KG1 (cell line): ENCODE measurements around the gene LGR4.
"Not testable (repeated sequence)": the region's sequence is repeated elsewhere in the genome, so short reads cannot be mapped to it uniquely, and the experiment has no call there.

Source experiments
- DNase-seq: peaks from one replicate; lab custom pipeline; 2025; lab: John Stamatoyannopoulos, UW

Gene LGR4

DNA sequence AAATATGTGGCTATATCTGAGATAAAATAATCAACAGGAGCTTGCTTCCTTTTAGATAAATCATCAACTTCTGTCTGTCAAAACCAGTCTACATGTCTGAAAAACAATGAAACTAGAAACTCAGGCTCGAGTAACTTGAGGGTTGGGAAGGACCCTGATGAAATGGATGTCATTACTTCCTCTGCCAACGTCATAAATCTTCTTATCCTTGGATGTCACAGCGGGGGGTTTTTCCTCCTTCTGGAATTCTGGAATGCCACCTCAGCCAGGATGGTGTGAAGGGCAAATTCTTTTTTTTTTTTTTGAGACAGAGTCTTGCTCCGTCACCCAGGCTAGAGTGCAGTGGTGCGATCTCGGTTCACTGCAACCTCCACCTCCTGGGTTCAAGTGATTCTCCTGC lies 13.4 kb downstream of the LGR4 start:
- DNase-seq: no peak

DNA sequence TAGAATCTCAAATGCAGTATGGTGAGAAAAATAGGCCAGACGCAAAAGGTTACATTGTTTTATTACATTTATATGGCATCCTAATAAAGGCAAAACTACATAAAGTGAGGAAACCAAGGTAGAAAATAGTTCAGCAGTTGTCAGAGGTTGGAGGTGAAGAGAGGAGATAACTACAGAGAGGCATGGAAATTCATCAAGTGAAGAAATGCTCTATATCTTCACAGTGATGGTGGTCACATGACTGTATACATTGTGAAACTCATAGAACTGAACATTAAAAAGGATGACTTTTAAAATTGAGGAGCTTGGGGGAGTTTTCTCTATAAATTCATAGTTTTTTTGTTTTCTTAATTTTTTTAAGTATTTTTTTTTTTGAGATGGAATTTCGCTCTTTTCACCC lies 14.4 kb downstream of the LGR4 start:
- DNase-seq: no peak

DNA sequence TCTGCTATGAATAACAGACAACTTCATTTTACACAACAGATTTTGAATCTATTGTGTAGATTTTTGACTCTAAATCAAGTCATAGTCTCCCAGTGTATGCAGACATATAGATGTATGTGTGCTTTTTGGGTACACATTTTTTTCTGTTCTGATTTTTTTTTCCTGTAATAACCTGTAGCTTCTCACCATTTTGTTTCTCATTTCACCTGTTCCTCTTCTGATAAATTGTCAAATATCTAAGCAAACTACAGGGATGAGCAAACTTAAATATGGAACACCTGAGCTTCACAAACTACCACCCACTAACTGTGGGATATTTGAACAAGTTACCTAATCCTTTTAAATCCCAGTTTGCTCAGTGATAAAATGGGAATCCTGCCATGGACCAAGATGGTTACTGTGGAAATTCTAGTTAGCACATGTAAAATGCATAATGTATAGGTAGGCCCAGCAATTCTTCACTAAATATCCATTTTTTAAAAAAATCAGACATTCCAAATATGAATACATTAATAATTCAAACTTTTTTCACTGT lies 15.7 kb downstream of the LGR4 start:
- DNase-seq: no peak

DNA sequence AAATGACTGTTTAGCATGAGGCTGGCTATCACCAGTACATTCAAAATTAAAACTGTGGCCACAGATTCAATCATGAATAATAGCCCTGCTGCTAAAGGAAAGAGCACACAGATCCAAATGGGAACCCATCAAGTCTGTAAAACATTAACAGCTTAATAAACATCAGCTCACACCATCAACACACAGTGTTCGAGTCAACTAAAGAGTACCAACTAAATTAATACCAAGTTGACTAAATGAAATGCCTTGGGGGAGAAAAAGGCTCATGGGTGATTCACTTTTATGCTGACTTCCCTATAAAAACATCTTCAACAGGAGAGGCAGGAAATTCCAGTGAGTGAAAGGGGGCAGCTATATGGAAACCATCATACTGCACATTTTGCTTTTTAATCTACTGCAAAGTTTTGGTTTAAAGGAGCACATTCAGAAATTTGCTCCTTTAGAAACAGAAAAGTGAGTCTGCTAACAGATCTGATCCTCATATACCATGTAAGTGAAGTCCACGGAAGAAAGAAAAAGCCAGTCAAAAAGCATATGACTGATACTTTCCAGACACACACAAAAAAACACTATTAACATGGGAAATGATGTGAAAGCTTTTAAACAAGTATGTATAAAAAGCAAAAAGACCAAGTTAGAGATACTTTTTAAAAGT lies 16.3 kb downstream of the LGR4 start:
- no peak for DNase-seq

DNA sequence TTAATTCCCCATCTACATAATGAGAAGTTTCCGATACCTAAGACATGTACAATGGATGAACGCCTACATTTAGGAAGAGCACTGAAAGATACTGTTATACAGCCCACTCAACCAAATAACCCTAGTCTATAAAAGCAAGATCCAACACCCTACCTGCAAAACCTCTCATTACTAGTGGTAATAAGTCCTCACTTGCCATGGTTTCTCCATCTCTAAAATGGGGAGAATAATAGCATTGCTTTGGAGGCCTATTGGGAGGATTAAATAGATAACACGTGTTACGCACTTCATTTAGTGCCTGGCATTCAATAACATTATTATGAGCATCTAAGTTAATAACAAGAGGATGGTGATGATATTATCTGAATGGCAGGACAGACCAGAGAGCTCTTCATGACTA lies 16.9 kb downstream of the LGR4 start:
- no peak for DNase-seq

DNA sequence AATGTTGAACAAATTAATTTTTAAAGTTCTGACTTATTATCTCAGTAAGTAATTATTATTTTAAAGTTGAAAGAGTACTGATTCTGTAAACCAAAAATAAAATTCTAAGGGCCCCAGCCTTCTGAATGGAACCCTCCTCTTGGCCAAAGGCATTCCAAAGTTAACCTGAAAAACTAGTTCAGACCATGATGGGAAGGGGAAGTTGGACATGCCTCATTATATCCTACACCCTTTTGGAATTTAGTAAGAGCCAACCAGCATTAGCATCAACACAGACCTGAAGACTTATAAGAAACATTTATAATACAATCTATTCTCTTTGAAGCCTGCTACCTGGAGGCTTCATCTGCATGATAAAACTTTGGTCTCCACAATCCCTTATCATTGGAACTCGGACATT lies 18.9 kb downstream of the LGR4 start:
- DNase-seq: no peak

DNA sequence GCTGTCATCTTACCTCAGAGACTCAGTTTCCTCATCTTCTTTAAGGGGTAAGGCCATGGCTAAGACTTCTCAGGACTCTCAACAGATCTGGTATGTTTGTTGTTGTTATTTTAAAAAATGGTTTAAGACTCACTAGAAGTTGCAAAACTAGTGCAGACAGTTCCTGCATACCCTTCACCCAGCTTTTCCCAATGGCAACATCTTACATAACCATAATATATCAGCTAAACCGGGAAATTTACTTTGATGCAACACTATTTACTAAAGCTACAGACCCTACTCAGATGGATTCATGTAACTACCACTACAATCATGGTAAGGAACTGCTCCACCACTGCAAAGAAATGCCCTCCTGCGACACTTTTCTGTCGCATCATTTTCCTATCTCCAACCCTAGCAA lies 20.4 kb downstream of the LGR4 start:
- DNase-seq: no peak

DNA sequence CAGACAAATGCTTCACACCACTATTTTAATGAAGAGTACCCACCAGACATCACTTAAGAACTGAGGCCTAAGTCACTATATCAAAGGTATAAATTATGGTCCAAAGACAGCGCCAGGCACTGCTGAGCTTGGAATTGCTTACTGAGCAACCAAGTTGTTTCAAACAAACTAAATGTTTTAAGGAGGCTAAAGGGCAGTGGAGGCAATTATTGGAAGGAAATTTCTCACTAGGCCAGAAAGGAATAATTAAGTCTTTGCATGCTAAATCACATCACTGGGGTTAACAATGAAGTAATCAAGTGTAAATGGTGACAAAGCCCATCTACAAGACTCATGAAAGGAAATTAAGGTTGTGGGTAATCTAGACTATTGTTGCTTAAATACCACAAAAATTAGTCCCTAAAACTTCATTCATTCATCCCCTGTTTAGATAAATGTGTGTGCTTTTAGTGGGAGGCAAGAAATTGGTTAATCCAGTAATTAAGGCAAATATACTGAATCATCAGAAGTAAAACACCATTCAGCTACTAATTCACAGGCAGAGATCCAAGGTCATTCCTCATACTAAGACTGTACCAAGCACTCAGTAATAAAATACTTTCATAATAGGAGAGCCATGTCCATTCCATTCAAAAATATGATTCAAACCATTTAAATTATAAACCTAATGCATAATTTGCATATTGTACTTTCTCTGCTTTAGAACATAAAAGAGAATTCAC lies 21.2 kb downstream of the LGR4 start:
- no peak for DNase-seq

DNA sequence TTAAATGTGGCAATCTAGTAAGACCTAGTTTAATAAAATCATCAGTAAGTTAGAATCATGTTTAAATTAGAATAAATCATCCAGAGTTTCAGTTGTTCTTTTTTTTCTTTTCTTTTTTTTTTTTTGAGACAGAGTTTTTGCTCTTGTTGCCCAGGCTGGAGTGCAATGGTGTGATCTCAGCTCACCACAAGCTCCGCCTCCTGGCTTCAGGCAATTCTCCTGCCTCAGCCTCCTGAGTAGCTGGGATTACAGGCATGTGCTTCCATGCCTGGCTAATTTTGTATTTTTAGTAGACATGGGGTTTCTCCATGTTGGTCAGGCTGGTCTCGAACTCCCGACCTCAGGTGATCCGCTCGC lies 24.4 kb downstream of the LGR4 start:
- DNase-seq: not testable (repeated sequence)

DNA sequence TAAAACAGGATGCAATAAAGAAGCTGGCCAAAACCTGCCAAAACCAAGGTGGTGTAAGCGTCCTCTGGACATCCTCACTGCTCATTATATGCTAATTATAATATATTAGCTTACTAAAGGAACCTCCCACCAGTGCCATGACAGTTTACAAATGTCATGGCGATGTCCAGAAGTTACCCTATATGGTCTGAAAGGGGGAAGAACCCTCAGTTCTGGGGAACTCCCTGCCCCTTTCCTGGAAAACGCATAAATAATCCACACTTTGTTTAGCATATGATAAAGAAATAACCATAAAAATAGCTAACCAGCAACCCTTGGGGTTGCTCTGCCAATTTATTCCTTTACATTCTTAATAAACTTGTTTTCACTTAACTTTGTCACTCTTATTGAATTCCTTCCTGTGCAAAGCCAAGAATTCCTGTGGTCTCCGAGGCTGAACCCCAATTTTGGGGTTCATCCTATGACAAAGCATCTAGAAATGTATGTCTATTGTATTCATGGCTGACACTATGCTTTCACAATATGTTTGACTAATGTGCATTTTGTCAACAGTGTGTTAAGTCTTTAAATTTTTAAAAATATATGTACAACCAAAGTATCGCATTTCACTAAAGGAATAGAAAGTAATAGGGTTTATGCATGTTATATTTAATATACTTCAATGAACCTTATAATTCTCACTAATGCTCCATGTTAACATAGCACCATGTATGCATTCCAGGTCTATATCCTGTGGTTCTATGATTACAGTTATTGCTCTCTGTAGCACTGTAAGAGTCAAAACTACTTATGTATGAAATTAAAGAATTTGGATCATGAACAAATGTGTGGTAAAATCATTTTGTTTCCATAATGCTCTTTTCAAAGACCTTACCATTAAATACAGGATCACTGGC lies 25.1 kb downstream of the LGR4 start:
- no peak for DNase-seq

DNA sequence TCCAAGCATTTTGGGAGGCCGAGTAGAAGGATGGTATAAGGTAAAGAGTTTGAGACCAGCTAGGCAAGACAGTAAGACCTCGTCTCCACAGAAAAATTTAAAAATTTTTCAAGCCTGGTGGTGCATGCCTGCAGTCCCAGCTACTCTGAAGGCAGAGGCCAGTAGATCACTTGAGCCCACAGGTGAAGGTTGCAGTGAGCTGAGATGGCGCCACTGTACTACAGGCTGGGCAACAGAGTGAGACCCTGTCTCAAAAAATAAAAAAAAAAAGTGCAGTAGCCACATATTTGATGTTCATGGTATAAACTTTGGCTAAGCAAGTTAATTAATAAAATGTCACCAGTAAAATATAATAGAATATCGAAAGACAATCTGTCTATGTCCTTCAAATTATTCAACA lies 27.0 kb downstream of the LGR4 start:
- no peak for DNase-seq

DNA sequence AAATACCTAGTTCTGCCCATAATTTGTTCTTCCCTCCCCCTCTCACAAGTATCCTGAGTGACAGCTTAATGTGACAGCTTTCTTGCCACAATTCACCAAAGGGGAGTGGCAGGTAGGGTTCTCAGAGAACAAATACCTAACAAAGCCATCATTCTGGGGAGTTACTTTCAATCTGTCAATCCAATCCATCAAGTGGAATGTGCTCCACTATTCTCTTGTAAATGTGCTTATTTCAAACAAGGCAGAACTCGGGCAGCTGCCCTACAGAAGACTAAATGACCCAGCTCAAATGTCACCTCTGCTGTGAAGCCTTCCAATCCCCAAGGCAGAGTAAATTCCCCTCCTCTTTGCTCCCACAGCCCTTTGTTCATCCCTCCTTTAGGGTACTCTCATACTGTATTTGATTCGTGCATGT lies 27.8 kb downstream of the LGR4 start:
- DNase-seq: no peak

DNA sequence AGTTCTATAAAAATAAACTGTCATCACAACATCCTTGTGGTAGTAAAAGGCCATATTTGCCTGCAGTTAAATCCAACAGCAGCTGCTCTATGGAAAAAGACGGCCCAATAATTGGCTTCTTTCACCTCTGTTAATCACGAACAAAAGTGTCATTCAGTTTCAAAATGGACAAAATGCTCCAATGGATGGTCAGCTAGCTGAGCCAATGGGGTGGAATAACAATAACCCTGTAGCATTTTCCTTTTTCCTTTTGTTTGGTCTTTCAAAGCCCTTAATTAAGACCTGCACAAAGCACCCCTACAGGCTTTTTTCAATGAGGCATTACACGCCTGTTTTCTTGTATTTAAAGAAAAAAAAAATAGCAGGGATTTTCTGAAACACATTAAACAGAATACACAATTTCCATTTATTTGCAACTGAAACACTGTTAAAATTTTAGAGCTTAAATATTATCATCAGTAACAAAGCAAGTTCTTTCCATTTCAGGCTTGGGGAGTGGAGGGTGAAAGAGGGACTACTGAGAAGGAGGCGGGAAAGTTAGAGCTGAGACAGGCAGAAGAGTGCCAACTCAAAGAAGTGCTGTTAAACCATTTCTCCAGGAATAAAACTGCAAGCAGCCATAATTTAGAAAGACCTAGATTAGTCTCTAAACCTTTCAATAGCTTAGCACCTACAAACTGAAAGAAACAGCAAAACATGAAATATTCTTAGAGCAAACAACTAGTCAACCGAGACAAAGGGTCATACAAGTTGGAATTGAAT lies 28.7 kb downstream of the LGR4 start:
- DNase-seq: no peak

DNA sequence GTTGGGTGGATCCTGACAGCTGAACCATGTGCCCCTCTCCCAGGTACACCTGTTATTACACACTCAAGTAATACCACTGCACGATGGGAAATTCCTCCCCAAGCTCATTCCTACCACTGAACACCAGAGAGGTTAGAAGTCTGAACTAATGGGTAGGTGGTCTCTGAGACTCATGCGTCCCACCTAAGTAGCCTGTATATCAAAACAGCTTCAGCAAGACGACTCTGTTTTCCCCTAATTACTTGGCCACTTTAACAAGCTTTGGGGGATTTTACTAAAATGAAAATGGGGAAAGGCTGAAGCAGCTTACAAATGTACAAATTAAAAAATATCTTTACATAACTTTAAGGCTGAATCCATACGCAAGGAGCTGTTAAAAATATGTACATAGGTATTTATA lies 29.4 kb downstream of the LGR4 start:
- no peak for DNase-seq

DNA sequence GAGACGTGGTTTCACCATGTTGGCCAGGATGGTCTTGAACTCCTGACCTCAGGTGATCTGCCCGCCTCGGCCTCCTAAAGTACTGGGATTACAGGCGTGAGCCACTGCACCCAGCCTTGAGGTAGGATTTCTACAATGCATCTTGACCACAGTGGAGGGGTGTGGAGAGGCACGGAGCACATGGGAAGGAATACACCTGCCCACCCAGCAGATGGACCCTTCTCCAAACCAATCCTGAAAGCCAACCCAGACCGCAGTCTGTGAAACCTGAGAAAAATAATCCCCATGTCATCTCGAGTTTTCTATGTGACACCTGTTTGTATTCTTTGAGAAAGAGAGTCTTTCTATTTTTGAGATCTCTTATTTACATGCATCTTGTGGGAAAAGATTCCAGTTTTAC lies 32.5 kb downstream of the LGR4 start:
- DNase-seq: no peak

DNA sequence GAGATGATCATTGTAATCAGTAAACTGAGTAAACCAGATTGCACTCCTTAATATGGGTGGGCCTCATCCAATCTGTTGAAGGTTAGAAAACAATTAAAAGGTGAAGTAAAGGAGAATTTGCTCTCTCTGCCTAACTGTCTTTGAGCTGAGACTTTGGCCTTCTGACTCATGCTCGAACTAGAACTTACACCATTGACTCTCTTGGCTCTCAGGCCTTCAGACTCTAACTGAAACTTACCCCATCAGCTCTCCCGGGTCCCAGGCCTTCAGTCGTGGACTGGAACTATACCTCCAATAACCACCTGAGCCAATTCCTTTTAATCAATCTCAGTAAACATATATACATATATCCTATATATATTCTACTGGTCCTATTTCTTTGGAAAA lies 34.0 kb downstream of the LGR4 start:
- DNase-seq: no peak

DNA sequence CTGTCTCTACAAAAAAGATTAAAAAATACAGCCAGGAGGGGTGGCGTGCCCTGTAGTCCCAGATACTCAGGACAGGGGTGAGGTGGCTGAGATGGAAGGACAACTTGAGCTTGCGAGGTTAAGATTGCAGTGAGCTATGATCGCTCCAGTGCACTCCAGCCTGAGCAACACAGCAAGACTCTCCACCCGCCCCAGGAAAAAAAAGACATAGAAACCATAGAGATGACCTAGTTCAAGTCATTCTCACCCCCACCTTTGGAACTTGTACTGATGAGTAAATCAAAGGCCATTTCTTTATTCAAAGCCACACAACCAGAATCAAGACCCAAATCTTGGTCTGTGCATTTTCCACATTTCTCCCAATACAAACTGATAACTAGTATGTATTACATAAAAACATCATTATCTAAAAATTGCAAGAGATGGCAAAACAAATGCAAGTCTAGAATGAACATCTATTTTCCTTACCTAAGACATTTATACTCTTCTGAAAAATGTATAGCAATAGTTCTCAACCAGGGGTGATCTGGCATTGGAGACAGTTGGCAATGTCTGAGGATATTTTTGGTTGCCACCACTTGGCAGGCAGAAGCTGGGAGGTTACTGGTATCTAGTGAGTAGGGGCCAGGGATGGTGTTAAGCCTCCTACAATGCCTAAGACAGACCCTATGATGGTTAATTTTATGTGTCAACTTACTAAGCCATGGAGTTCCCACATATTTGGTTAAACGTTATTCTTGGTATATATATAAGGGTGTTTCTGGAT lies 34.6 kb downstream of the LGR4 start:
- no peak for DNase-seq

DNA sequence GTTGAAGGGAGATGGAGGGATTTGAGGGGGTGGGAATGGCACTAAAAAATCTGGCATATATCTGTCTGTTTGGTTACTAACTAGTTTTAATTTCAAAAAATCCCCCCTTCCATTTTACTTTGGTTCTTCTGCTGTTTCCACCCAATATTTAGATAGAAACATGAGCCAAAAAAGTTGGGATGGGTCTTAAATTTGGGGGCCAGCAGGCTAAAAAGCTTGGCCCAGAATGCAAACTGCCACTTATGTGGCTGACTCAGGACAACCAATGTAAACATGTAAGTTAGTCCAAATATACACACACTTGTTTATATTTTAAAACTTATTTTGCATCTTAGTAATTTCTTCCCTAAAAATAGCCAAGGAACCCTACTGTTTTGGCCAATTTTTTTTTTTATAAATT lies 35.7 kb downstream of the LGR4 start:
- DNase-seq: no peak

DNA sequence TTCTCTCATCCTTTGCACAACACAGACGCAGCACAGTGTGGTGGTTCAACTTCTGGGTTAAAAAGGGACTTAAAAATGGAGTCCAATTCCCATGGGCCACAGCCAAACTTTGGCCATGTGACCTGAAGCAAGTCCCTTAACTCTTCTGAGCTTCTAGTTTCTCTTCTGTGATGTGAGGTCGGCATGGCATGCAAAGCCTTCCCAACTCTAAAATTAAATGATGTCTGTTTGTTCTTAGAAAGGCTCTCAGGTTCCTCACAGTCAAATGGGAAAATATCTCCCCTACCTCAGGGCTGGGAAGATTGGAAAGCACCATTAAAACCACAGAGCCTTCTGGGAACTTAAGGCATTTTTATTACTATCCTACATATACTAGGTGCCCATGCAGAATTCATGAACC lies 38.8 kb downstream of the LGR4 start:
- no peak for DNase-seq

DNA sequence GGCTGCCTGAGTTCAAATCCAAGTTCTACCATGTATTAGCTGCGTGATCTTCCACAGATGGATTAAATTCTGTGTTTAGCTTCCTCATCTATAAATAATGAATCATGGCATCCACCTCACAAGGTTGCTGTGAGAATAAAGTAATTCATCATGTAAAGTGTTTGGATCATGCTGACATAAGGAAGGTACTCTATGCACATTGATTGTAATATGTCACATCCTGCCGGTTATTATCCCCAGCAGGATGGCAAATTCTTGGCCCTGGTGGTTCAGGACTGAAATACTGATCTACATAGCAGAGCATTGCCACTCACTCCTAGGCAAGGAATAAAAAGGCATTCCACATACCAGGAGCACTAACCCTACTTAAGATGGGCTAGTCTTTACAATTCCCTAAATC lies 40.8 kb downstream of the LGR4 start:
- no peak for DNase-seq

DNA sequence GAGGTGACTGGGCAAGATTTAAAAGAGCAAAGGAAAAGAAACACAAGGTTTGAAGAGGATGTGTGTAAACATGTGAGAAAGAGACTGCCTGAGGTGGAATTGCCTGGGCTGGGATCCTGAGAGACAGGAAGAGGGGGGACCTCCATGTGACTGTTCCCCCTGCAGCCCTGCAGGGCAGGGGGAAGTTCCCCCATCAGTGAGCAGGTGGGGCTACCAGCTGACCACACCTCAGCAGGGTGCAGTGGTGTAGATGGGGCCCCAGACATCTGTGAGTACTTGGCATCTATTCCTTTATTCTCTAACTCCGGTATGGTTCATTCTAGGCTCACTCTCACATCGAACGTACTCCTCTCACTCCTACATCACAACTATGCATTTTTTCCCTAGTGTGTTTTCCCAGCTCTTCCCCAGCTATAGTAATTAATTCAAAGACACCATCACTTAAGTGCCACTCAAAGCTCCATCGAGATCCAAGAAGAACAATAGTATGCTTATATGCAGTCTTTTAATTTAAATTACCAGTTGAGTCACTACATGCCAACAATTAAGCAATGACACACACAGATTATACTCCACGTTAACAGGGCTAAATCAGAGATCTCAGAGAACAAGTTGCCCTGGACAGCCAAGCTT lies 42.7 kb downstream of the LGR4 start:
- no peak for DNase-seq
